ENCODE data around the gene OSBPL5.

DNA sequence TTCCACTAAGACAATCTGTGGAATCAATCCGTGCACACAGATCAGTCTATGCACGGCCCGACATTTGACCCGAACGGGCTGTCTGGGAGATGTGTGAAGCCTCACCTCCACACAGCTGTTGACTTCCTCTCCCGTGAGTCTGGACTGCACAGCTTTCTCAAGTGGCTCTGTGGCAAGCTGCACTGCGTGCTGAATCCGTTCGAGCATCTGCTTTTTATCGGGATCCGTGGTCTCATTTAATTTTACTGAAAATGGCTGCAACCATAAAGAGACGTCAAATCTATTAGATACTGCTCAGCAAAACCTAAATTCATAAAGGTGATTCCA, 127.2 kb downstream of the OSBPL5 start:
- TF ChIP-seq, protein P1, sequence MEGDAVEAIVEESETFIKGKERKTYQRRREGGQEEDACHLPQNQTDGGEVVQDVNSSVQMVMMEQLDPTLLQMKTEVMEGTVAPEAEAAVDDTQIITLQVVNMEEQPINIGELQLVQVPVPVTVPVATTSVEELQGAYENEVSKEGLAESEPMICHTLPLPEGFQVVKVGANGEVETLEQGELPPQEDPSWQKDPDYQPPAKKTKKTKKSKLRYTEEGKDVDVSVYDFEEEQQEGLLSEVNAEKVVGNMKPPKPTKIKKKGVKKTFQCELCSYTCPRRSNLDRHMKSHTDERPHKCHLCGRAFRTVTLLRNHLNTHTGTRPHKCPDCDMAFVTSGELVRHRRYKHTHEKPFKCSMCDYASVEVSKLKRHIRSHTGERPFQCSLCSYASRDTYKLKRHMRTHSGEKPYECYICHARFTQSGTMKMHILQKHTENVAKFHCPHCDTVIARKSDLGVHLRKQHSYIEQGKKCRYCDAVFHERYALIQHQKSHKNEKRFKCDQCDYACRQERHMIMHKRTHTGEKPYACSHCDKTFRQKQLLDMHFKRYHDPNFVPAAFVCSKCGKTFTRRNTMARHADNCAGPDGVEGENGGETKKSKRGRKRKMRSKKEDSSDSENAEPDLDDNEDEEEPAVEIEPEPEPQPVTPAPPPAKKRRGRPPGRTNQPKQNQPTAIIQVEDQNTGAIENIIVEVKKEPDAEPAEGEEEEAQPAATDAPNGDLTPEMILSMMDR (conservative IDR thresholded peaks at IDR 0.05; ENCODE audit: low read depth, low read length): no peak
- TF ChIP-seq EZH2 (IDR thresholded peaks at IDR 0.05; ENCODE audit: borderline replicate concordance, low read depth, low read length, poor library complexity, severe bottlenecking): no peak
